HepG2 (cell line): Measurements from ENCODE around the gene LST1. TPM values are rescaled to one million over a fixed set of nuclear protein-coding genes. Genes with fewer than 3 reads are reported as not detected.

Source experiments
- ATAC-seq: fragments of 200-7000 bp; cut with Tn5 transposase; 3 replicates; pipeline ENCODE4 v1.9.1; 2020; ENCODE audit warnings: mild to moderate bottlenecking, moderate library complexity
- BruUV-seq: library from RNA; stranded (reverse); fragments of 400-500 nt; replicated peaks from 2 replicates; lab custom pipeline; 2021; lab: Mats Ljungman, UMichigan
- CTCF ChIA-PET: fragments of 300-600 bp; formaldehyde crosslinking; extraction: SDS; loops from one replicate; lab custom pipeline; 2021; ENCODE audit warnings: low total read pairs, inconsistent platforms, low intra/inter-chr PET ratio; lab: Yijun Ruan, JAX
- POLR2A ChIA-PET: fragments of 350-600 bp; sonication (Branson Sonifier 250); formaldehyde crosslinking; loops from one replicate; lab custom pipeline; 2020; ENCODE audit warnings: antibody characterized with exemption, inconsistent platforms; lab: Yijun Ruan, JAX
- DNase-seq: peaks from one replicate; pipeline ENCODE4 v3.0.0-alpha.2; 2015; ENCODE audit warnings: low spot score
- FAIRE-seq: peaks from 3 replicates; lab custom pipeline; 2011; peaks lifted over from hg19 to GRCh38; lab: Jason Lieb, UNC
- H2AFZ ChIP-seq: one replicate; pipeline ENCODE4 v1.6.1; 2011; ENCODE audit warnings: low read length, inconsistent platforms
- H3K27ac ChIP-seq: fragments of 300-600 bp; 3 replicates; pipeline ENCODE4 v1.8.0; 2011; ENCODE audit warnings: mixed run types, mild to moderate bottlenecking, mixed read lengths, low read length, inconsistent platforms; ENCODE audit not compliant: insufficient read depth; ENCODE audit errors: extremely low read length
- H3K27me3 ChIP-seq, 2 experiments: fragments of 200-600 bp in 1 of 2; 2 replicates in 1 of 2; 3 replicates in 1 of 2; pipeline versions ENCODE4 v1.6.0 to v1.8.0; 2011; ENCODE audit warnings: low read length in 2 of 2, mild to moderate bottlenecking in 2 of 2, moderate library complexity in 2 of 2, inconsistent platforms in 1 of 2; ENCODE audit not compliant: insufficient read depth in 2 of 2, control insufficient read depth in 1 of 2
- H3K36me3 ChIP-seq, 2 experiments: fragments of 200-600 bp in 1 of 2; replicated peaks in 1 of 2; 2 replicates in 1 of 2; 3 replicates in 1 of 2; pipeline versions ENCODE4 v1.5.1 to v1.8.0; 2011; ENCODE audit warnings: low read length in 2 of 2, inconsistent platforms in 1 of 2; ENCODE audit not compliant: insufficient read depth in 2 of 2, control insufficient read depth in 1 of 2
- H3K4me1 ChIP-seq: 2 replicates; pipeline ENCODE4 v1.5.1; 2012; ENCODE audit warnings: low read length, inconsistent platforms; ENCODE audit not compliant: insufficient read depth
- H3K4me2 ChIP-seq: 2 replicates; pipeline ENCODE4 v1.6.0; 2011; ENCODE audit warnings: low read depth, low read length, inconsistent platforms
- H3K4me3 ChIP-seq, 3 experiments: fragments of 200-600 bp in 1 of 3; sonication (generic), shearing (Covaris generic) in 1 of 3; replicated peaks in 1 of 3; 2 replicates each; pipeline ENCODE4 v1.5.1; 2011 to 2016; ENCODE audit warnings: low read length in 3 of 3, inconsistent platforms in 2 of 3, low read depth in 2 of 3, mild to moderate bottlenecking in 2 of 3, control low read depth in 1 of 3, mixed read lengths in 1 of 3; ENCODE audit not compliant: insufficient read depth in 1 of 3
- H3K79me2 ChIP-seq: one replicate; pipeline ENCODE4 v1.6.1; 2011; ENCODE audit warnings: low read length, inconsistent platforms; ENCODE audit not compliant: insufficient read depth
- H3K9ac ChIP-seq: 2 replicates; pipeline ENCODE4 v1.6.0; 2011; ENCODE audit warnings: mild to moderate bottlenecking, low read depth, low read length, inconsistent platforms; ENCODE audit not compliant: insufficient read depth
- H3K9me3 ChIP-seq: 2 replicates; pipeline ENCODE4 v1.5.1; 2012; ENCODE audit warnings: mild to moderate bottlenecking, low read length
- H4K20me1 ChIP-seq: 2 replicates; pipeline ENCODE4 v1.6.0; 2011; ENCODE audit warnings: inconsistent platforms, mild to moderate bottlenecking, low read length, moderate library complexity; ENCODE audit not compliant: insufficient read depth
- FOSL2 ChIP-seq: sonication (generic); formaldehyde crosslinking; IDR thresholded peaks from 2 replicates; pipeline ENCODE4 v1.4.0; 2020; ENCODE audit warnings: missing genetic modification reagents
- KDM5A ChIP-seq: fragments of 200-600 bp; sonication (generic); IDR thresholded peaks from 2 replicates; pipeline ENCODE4 v1.7.0; 2018; ENCODE audit warnings: antibody characterized with exemption, mild to moderate bottlenecking, low read length, borderline replicate concordance
- NBN ChIP-seq: fragments of 450-650 bp; conservative IDR thresholded peaks from 2 replicates; pipeline ENCODE4 v1.6.1; 2017
- PHF5A ChIP-seq: IDR thresholded peaks from one replicate; pipeline ENCODE4 v1.6.1; 2018; ENCODE audit warnings: low read depth, missing genetic modification reagents; ENCODE audit not compliant: unreplicated experiment
- THYN1 ChIP-seq: sonication (generic); formaldehyde crosslinking; IDR thresholded peaks from 2 replicates; pipeline ENCODE4 v1.8.1; 2023; ENCODE audit warnings: low read depth, mild to moderate bottlenecking, moderate library complexity, missing genetic modification reagents, borderline replicate concordance
- ZMYM3 ChIP-seq: sonication (generic); formaldehyde crosslinking; IDR thresholded peaks from 2 replicates; pipeline ENCODE4 v1.5.1; 2020; ENCODE audit warnings: mild to moderate bottlenecking, missing genetic modification reagents
- ZNF34 ChIP-seq: sonication (generic); formaldehyde crosslinking; IDR thresholded peaks from 2 replicates; pipeline ENCODE4 v1.4.0; 2020; ENCODE audit warnings: mild to moderate bottlenecking, missing genetic modification reagents, borderline replicate concordance
- ZNF501 ChIP-seq: sonication (generic); formaldehyde crosslinking; IDR thresholded peaks from 2 replicates; pipeline ENCODE4 v1.5.1; 2020; ENCODE audit warnings: mild to moderate bottlenecking, moderate library complexity, missing genetic modification reagents
- ZNF772 ChIP-seq: sonication (generic); formaldehyde crosslinking; IDR thresholded peaks from 2 replicates; pipeline ENCODE4 v1.5.0; 2020; ENCODE audit warnings: mild to moderate bottlenecking, missing genetic modification reagents
- ZSCAN20 ChIP-seq: sonication (generic); formaldehyde crosslinking; IDR thresholded peaks from 2 replicates; pipeline ENCODE4 v1.4.0; 2020; ENCODE audit warnings: missing genetic modification reagents, mild to moderate bottlenecking, borderline replicate concordance
- WGBS: methylation state at CpG from one replicate; pipeline ENCODE4 v1.1.6; 2017; ENCODE audit warnings: low lambda C conversion rate; 5-methylcytosine and 5-hydroxymethylcytosine counted together
- in situ Hi-C: cut with HindIII; loops from 2 replicates; pipeline ENCODE4 v1.10.0; 2017; ENCODE audit warnings: low pct_unique_long_range_greater_than_20kb; ENCODE audit not compliant: extremely low pct_ligation_motif_present
- intact Hi-C: fragments of 100-400 bp; cut with micrococcal nuclease; formaldehyde crosslinking; loops from one replicate; pipeline ENCODE4 v1.10.0; 2022; ENCODE audit not compliant: unreplicated experiment
- polyA plus RNA-seq, 8 experiments: library from polyadenylated mRNA; depleted of rRNA in 3 of 8; stranded (reverse) in 7 of 8; unstranded in 1 of 8; fragments of >200 nt; fragmentation: Illumina TruSeq in 4 of 8; extraction: Trizol in 4 of 8; gene quantifications; 2 replicates each; pipeline versions ENCODE4 v1.2.1 to v1.2.3, GENCODE V29; 2011 to 2016; ENCODE audit warnings: low read depth in 4 of 8, missing spikeins in 1 of 8, mixed read lengths in 1 of 8; ENCODE audit not compliant: insufficient read depth in 1 of 8
- total RNA-seq, 5 experiments: library from RNA; depleted of rRNA; stranded (reverse); fragments of >200 nt; fragmentation: Illumina TruSeq; extraction: Trizol; gene quantifications; 2 replicates each; pipeline ENCODE4 v1.2.3, GENCODE V29; 2016; ENCODE audit warnings: low read depth in 1 of 5

Gene LST1
- total and polyA plus RNA-seq, 2 of the 13 experiments (the other 11 are each of a cell fraction or from before 2014, with no cell fraction given): not detected

DNA sequence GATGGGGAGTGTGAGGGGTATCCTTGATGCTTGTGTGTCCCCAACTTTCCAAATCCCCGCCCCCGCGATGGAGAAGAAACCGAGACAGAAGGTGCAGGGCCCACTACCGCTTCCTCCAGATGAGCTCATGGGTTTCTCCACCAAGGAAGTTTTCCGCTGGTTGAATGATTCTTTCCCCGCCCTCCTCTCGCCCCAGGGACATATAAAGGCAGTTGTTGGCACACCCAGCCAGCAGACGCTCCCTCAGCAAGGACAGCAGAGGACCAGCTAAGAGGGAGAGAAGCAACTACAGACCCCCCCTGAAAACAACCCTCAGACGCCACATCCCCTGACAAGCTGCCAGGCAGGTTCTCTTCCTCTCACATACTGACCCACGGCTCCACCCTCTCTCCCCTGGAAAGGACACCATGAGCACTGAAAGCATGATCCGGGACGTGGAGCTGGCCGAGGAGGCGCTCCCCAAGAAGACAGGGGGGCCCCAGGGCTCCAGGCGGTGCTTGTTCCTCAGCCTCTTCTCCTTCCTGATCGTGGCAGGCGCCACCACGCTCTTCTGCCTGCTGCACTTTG, 10.7 kb upstream of the LST1 start, which contains the start of gene TNF:
Gene TNF (plus strand): TSS at position 231 of the 567 bp plus-strand sequence. CDS start 177 bp downstream, at position 408.
- TF ChIP-seq ZSCAN20 (no peak), ZNF34 (CRISPR knock-in tag) (no peak), ZNF501 (CRISPR knock-in tag) (0 out of 2 replicates have a peak, but pooled peaks have one; percentile 27)
- peaks cover 4% of the 10 kb centered on the region for H3K4me1 ChIP-seq
- H4K20me1 ChIP-seq: no peaks in the 10 kb centered on the region
- H3K79me2 ChIP-seq: no peaks in the 10 kb centered on the region
- H3K4me3 ChIP-seq: no peak within 1 kb of the TSS
- no peak within 1 kb of the TSS for H3K9ac ChIP-seq
- no peak within 1 kb of the TSS for H2AFZ ChIP-seq
- intact Hi-C loops: no loop called here
- DNase-seq: no peak
- WGBS: 16% methylated on average over 19 of the region's 19 CpGs
- peak within 1 kb of the TSS; percentile 9; the same call in 1 of the 2 replicates for H3K4me2 ChIP-seq
- POLR2A ChIA-PET: interaction anchor here (0.9 to 1.9 kb wide), 3 partner anchors 28 to 34 kb away, joined by 3 to 8 read pairs (median 4); partner anchors contain the start of genes DDX39B and NFKBIL1
- no peak for ATAC-seq
- H3K9me3 ChIP-seq: no peaks in the 10 kb centered on the region
- CTCF ChIA-PET: no interaction called here
- peaks cover 20 to 92% of the 10 kb centered on the region in 2 experiments for H3K27me3 ChIP-seq
- no peak within 1 kb of the TSS for H3K27ac ChIP-seq
- FAIRE-seq: no peak
- in situ Hi-C loops: no loop called here
- no TSS peak for BruUV-seq
- no peaks in the 10 kb centered on the region for H3K36me3 ChIP-seq

- Histone ChIP-seq H3K4me1 (peaks cover 8% of the 10 kb centered on the region), H3K4me2 (no peak overlapping the region), H3K27me3 (peaks cover 20 to 96% of the 10 kb centered on the region in 2 experiments), H3K9me3 (no peaks in the 10 kb centered on the region), H3K4me3 (no peak overlapping the region), H4K20me1 (no peaks in the 10 kb centered on the region), H2AFZ (no peak overlapping the region), H3K27ac (no peak overlapping the region), H3K79me2 (no peaks in the 10 kb centered on the region), H3K36me3 (no peaks in the 10 kb centered on the region), H3K9ac (no peak overlapping the region)
- DNase-seq (no peak), FAIRE-seq (no peak), ATAC-seq (no peak)
- POLR2A ChIA-PET: interaction anchor here (0.9 to 2.3 kb wide), 5 partner anchors 8 to 89 kb away, joined by 3 to 9 read pairs (median 6); partner anchors contain the start of genes DDX39B, GPANK1 and NFKBIL1
- in situ Hi-C loops (no loop called here), intact Hi-C loops (no loop called here)
- TF ChIP-seq FOSL2 (CRISPR knock-in tag): no peak
- no peak for TF ChIP-seq THYN1 (CRISPR knock-in tag)
- TF ChIP-seq NBN: peak; percentile 69; the same call in 1 of the 2 replicates
- no peak for TF ChIP-seq KDM5A
- TF ChIP-seq ZMYM3 (CRISPR knock-in tag): no peak
- TF ChIP-seq PHF5A: no peak
- no peak for TF ChIP-seq ZNF772
- WGBS: 47% methylated on average over 8 of the region's 8 CpGs
- CTCF ChIA-PET: no interaction called here
- BruUV-seq: no TSS peak
These were observed 10.0 kb upstream of the LST1 start for GRCh38 chr6:31575952-31576685.
